ENCODE results near the gene COL4A2.

The COL4A2 gene

GRCh38 chr13:110440946-110441731 lies 134.1 kb downstream of the COL4A2 start:
- TF ChIP-seq, protein P1, sequence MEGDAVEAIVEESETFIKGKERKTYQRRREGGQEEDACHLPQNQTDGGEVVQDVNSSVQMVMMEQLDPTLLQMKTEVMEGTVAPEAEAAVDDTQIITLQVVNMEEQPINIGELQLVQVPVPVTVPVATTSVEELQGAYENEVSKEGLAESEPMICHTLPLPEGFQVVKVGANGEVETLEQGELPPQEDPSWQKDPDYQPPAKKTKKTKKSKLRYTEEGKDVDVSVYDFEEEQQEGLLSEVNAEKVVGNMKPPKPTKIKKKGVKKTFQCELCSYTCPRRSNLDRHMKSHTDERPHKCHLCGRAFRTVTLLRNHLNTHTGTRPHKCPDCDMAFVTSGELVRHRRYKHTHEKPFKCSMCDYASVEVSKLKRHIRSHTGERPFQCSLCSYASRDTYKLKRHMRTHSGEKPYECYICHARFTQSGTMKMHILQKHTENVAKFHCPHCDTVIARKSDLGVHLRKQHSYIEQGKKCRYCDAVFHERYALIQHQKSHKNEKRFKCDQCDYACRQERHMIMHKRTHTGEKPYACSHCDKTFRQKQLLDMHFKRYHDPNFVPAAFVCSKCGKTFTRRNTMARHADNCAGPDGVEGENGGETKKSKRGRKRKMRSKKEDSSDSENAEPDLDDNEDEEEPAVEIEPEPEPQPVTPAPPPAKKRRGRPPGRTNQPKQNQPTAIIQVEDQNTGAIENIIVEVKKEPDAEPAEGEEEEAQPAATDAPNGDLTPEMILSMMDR (IDR thresholded peaks at IDR 0.05; ENCODE audit: low read depth, low read length, missing control alignments): no peak
- DNase-seq (ENCODE audit: low read depth): no peak
- H3K4me3 ChIP-seq (ENCODE audit: low read depth, low read length): no peak overlapping the region

DNA sequence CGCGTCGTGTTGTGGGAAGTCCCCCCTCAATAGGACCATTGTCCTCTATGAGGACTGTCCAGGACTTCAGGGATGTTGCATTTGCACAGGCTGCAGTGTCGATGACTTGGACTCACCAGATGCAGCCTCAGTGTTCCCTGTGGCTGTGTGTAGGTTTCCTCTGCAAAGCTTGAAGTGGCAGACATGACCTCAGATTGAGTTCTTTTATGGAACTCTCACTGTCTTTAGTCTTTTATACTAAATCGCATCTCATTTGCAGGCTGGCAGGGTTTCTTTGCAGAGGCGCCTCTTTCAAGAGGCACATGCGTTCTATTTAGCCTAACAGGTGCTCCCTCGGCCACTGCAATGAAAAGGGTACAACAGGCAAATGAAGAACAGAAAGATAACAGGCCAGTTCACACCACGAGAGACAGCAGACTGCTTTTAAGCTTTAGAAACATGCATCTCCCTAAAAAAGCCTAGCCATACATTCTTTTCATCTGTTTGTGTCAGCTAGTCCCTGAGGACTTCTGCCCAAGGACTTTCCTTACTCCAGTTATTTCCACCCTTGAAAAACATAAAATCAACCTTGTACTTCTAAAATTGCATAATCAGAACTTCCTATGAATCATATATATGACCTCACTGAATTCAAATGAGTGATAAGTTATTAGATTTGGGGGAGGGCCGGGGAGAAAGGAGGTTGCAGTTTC lies 136.0 kb downstream of the COL4A2 start:
- no peak for DNase-seq (ENCODE audit: low read depth)
- TF ChIP-seq, protein P1 (IDR thresholded peaks at IDR 0.05; ENCODE audit: low read depth, low read length, missing control alignments): no peak
- H3K4me3 ChIP-seq (ENCODE audit: low read depth, low read length): no peak overlapping the region

DNA sequence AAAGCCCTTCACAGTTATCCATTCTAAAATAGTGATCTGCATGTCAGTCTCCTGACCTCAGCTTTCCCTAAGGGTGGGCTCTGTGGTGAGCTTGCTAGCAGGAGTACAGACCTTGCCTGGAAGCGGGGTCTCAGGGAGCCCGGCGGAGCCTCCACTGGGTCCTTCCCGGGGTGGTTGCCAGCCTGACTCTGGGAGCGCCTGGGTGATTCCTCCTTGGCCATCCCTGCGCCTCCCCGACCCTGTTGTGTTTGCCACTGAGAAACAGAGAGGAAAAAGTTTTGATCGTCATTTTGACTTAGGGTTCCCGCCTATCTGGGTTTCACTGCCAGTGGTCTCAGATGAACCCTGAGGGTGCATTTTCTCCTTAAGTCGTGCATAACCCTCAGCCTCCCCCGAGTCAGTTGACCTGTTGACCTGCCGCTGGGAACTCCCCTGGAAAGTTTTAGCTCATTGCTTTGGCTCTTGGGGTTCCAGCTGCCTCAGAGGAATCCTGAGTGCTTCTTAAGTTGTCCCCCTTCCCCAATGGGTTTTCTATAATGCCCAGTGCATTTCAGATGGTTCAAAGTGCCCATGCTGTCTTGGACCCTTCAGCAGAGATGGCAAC lies 136.6 kb downstream of the COL4A2 start:
- peak; percentile 22 for DNase-seq (ENCODE audit: low read depth)
- no peak overlapping the region for H3K4me3 ChIP-seq (ENCODE audit: low read depth, low read length)
- TF ChIP-seq, protein P1 (IDR thresholded peaks at IDR 0.05; ENCODE audit: low read depth, low read length, missing control alignments): no peak

GRCh38 chr13:110444226-110444653 lies 137.2 kb downstream of the COL4A2 start:
- peak; percentile 53 for DNase-seq (ENCODE audit: low read depth)
- TF ChIP-seq, protein P1 (IDR thresholded peaks at IDR 0.05; ENCODE audit: low read depth, low read length, missing control alignments): peak; percentile 43
- H3K4me3 ChIP-seq (ENCODE audit: low read depth, low read length): no peak overlapping the region

GRCh38 chr13:110445183-110445582 lies 138.1 kb downstream of the COL4A2 start:
- no peak overlapping the region for H3K4me3 ChIP-seq (ENCODE audit: low read depth, low read length)
- DNase-seq (ENCODE audit: low read depth): peak; percentile 44
- TF ChIP-seq, protein P1 (IDR thresholded peaks at IDR 0.05; ENCODE audit: low read depth, low read length, missing control alignments): no peak

DNA sequence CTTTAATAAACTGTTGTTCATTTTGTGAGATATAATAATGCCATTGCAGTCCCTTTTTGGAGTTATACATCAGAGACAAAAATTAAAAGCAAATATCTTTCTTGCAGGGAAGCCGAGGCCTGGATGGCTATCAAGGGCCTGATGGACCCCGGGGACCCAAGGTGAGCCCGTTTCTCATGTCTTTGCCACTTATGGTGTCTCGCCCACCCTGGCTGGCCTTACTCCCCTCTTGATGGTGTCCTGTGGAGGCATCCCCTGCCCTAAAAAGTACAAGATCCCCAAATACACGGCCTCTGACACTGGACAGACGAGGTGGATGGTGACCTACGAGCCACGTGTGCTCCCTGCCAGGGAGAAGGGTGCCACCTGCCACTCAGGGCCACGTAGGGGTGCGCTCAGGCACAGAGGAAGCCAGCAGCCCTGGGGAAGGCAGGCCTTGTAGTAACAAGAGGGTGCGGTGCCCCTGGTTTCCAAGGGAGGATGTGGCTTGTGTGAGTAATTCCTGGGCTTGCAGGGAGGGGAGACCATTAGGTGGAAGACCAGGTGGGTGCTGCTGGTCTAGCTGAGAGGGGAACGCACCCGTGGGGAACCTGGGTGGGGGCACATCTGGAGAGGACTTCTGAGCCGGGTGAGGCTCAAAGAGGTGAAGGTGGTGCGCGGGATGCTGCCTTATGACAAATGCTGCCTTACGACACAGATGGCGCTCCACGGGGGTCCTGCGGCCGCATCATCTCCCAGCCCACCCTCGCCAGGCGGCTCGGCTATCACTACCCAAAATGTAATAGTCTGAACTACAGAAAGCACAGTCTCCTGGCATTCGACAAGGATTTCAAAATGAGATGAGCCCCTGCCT lies 138.9 kb downstream of the COL4A2 start:
- TF ChIP-seq, protein P1 (IDR thresholded peaks at IDR 0.05; ENCODE audit: low read depth, low read length, missing control alignments): no peak
- DNase-seq (ENCODE audit: low read depth): no peak
- no peak overlapping the region for H3K4me3 ChIP-seq (ENCODE audit: low read depth, low read length)
